Fibroblast of lung (primary cell): Measurements from ENCODE around the gene LNX2.

ENCODE experiments used
- CTCF ChIP-seq, 2 donors: IDR thresholded peaks in 1 of 2; conservative IDR thresholded peaks in 1 of 2; 1 replicate in 1 of 2; 2 replicates in 1 of 2; pipeline ENCODE4 v1.5.1; 2011 to 2012; ENCODE audit warnings: low read length in 2 of 2, control low read depth in 1 of 2, inconsistent platforms in 1 of 2, low read depth in 1 of 2, mild to moderate bottlenecking in 1 of 2
- EZH2 ChIP-seq: IDR thresholded peaks from 2 replicates; pipeline ENCODE4 v1.5.1; 2012; ENCODE audit warnings: low read length, control low read depth, mild to moderate bottlenecking; ENCODE audit errors: missing control alignments

- TF ChIP-seq CTCF (conservative IDR thresholded peaks at IDR 0.05 in 1 of 2, IDR thresholded peaks at IDR 0.05 in 1 of 2; ENCODE audit: low read depth in 1 of 2, low read length in 2 of 2) (no peak), EZH2 (no peak)
These were observed 37.4 kb upstream of the LNX2 start for GRCh38 chr13:27657724-27658123.
